K562 (cell line): ENCODE results near the gene SHROOM3. TPM values are rescaled to one million over a fixed set of nuclear protein-coding genes. Genes with fewer than 3 reads are reported as not detected.

ENCODE experiments used
- ATAC-seq: fragments of 200-7000 bp; cut with Tn5 transposase; 3 replicates; pipeline ENCODE4 v1.9.1; 2020; ENCODE audit warnings: moderate library complexity
- BruUV-seq: library from RNA; stranded (reverse); fragments of 400-500 nt; replicated peaks from 2 replicates; lab custom pipeline; 2021; lab: Mats Ljungman, UMichigan
- CTCF ChIA-PET: fragments of 300-600 bp; formaldehyde crosslinking; extraction: SDS; loops from one replicate; lab custom pipeline; 2021; ENCODE audit warnings: low intra/inter-chr PET ratio; lab: Yijun Ruan, JAX
- POLR2A ChIA-PET: fragments of 300-600, 350-650 bp; sonication (Branson Sonifier 250); formaldehyde crosslinking; extraction: SDS; loops from one replicate; lab custom pipeline; 2021; ENCODE audit warnings: antibody characterized with exemption, inconsistent platforms; lab: Yijun Ruan, JAX
- DNase-seq, 4 experiments: peaks; one replicate each; pipeline versions ENCODE4 v3.0.0 to v3.0.0-alpha.2; 2011 to 2018; ENCODE audit warnings: low spot score in 3 of 4, mixed read lengths in 3 of 4; ENCODE audit errors: extremely low read depth in 1 of 4
- FAIRE-seq: peaks from 2 replicates; lab custom pipeline; 2011; peaks lifted over from hg19 to GRCh38; lab: Jason Lieb, UNC
- H2AFZ ChIP-seq: 2 replicates; pipeline ENCODE4 v1.6.0; 2011; ENCODE audit warnings: low read depth, low read length, control low read depth, inconsistent platforms
- H3K27ac ChIP-seq: fragments of 200-600 bp; 3 replicates; pipeline ENCODE4 v1.8.0; 2011; ENCODE audit warnings: low read depth, mild to moderate bottlenecking, control low read depth, inconsistent platforms, low read length, moderate library complexity, mixed read lengths; ENCODE audit errors: extremely low read depth
- H3K27me3 ChIP-seq, 2 experiments: fragments of 300-600 bp in 1 of 2; 2 replicates in 1 of 2; 3 replicates in 1 of 2; pipeline versions ENCODE4 v1.6.0 to v1.8.0; 2011; ENCODE audit warnings: inconsistent platforms in 2 of 2, low read length in 2 of 2, mild to moderate bottlenecking in 1 of 2, mixed read lengths in 1 of 2, moderate library complexity in 1 of 2; ENCODE audit not compliant: control insufficient read depth in 2 of 2, insufficient read depth in 2 of 2
- H3K36me3 ChIP-seq: fragments of 300-600 bp; 3 replicates; pipeline ENCODE4 v1.8.0; 2011; ENCODE audit warnings: mild to moderate bottlenecking, low read length, inconsistent platforms; ENCODE audit not compliant: control insufficient read depth, insufficient read depth
- H3K4me1 ChIP-seq, 2 experiments: fragments of 200-600 bp in 1 of 2; replicated peaks in 1 of 2; 2 replicates in 1 of 2; 3 replicates in 1 of 2; pipeline versions ENCODE4 v1.5.1 to v1.8.0; 2011; ENCODE audit warnings: inconsistent platforms in 2 of 2, low read length in 2 of 2, mild to moderate bottlenecking in 1 of 2, mixed read lengths in 1 of 2, moderate library complexity in 1 of 2; ENCODE audit not compliant: control insufficient read depth in 2 of 2, insufficient read depth in 2 of 2
- H3K4me2 ChIP-seq: 2 replicates; pipeline ENCODE4 v1.6.1; 2011; ENCODE audit warnings: low read length, control low read depth, inconsistent platforms, mixed read lengths; ENCODE audit not compliant: insufficient read depth
- H3K4me3 ChIP-seq: fragments of 200-600 bp; sonication (generic), shearing (Covaris generic); 2 replicates; pipeline ENCODE4 v1.5.1; 2016; ENCODE audit warnings: control low read depth, inconsistent platforms
- H3K79me2 ChIP-seq: fragments of 200-600 bp; 3 replicates; pipeline ENCODE4 v1.8.0; 2011; ENCODE audit warnings: low read length, inconsistent platforms; ENCODE audit not compliant: control insufficient read depth, insufficient read depth
- H3K9ac ChIP-seq, 2 experiments: 2 replicates each; pipeline versions ENCODE4 v1.6.0 to v1.6.1; 2011; ENCODE audit warnings: low read depth in 2 of 2, low read length in 2 of 2, control low read depth in 1 of 2, inconsistent platforms in 1 of 2, mild to moderate bottlenecking in 1 of 2, mixed read lengths in 1 of 2; ENCODE audit not compliant: insufficient read depth in 1 of 2
- H3K9me1 ChIP-seq: one replicate; pipeline ENCODE4 v1.6.0; 2011; ENCODE audit warnings: inconsistent platforms, mild to moderate bottlenecking, low read length, moderate library complexity; ENCODE audit not compliant: control insufficient read depth, insufficient read depth
- H3K9me3 ChIP-seq: replicated peaks from 2 replicates; pipeline ENCODE4 v1.5.1; 2011; ENCODE audit warnings: low read depth, low read length, inconsistent platforms; ENCODE audit not compliant: control insufficient read depth, insufficient read depth
- H4K20me1 ChIP-seq: replicated peaks from 2 replicates; pipeline ENCODE4 v1.6.1; 2011; ENCODE audit warnings: low read length, inconsistent platforms, mixed read lengths; ENCODE audit not compliant: control insufficient read depth, insufficient read depth
- E2F3 ChIP-seq: fragments of 250-450 bp; sonication (Bioruptor Pico); IDR thresholded peaks from 2 replicates; pipeline ENCODE4 v1.4.0; 2020; ENCODE audit warnings: mild to moderate bottlenecking
- HSF4 ChIP-seq: fragments of 250-450 bp; sonication (Bioruptor Pico); IDR thresholded peaks from 2 replicates; pipeline ENCODE4 v2.1.2; 2022; ENCODE audit warnings: mild to moderate bottlenecking, moderate library complexity, borderline replicate concordance
- KLF1 ChIP-seq: fragments of 450-650 bp; IDR thresholded peaks from 2 replicates; pipeline ENCODE4 v1.6.1; 2016; ENCODE audit warnings: missing genetic modification characterization, missing compliant biosample characterization
- KLF6 ChIP-seq: fragments of 250-450 bp; sonication (Bioruptor Pico); IDR thresholded peaks from 2 replicates; pipeline ENCODE4 v1.4.0; 2020; ENCODE audit warnings: mild to moderate bottlenecking, moderate library complexity, borderline replicate concordance
- NONO ChIP-seq, 2 experiments: fragments of 200-400 bp in 1 of 2; fragments of 450-650 bp in 1 of 2; formaldehyde crosslinking in 1 of 2; IDR thresholded peaks; 2 replicates each; pipeline ENCODE4 v1.6.1; 2017; ENCODE audit warnings: low read depth in 2 of 2, mild to moderate bottlenecking in 2 of 2, moderate library complexity in 2 of 2, low read length in 1 of 2
- POLR2G ChIP-seq: fragments of 200-400 bp; formaldehyde crosslinking; IDR thresholded peaks from 2 replicates; pipeline ENCODE4 v1.6.1; 2017; ENCODE audit warnings: low read depth, mild to moderate bottlenecking, antibody characterized with exemption, low read length, moderate library complexity
- POLR3A ChIP-seq: IDR thresholded peaks from 2 replicates; pipeline ENCODE4 v1.6.1; 2011; ENCODE audit warnings: borderline replicate concordance, mild to moderate bottlenecking, moderate library complexity; ENCODE audit not compliant: insufficient read length, insufficient read depth; ENCODE audit errors: extremely low read depth
- PTRF ChIP-seq: fragments of 450-650 bp; IDR thresholded peaks from 2 replicates; pipeline ENCODE4 v1.6.1; 2016; ENCODE audit warnings: mild to moderate bottlenecking, missing genetic modification characterization, missing compliant biosample characterization
- YBX1 ChIP-seq: fragments of 450-650 bp; IDR thresholded peaks from 2 replicates; pipeline ENCODE4 v1.7.1; 2016; ENCODE audit warnings: mild to moderate bottlenecking
- ZFP30 ChIP-seq: fragments of 250-450 bp; sonication (Bioruptor Pico); IDR thresholded peaks from 2 replicates; pipeline ENCODE4 v1.8.0; 2022; ENCODE audit warnings: moderate library complexity, mild to moderate bottlenecking, inconsistent platforms, borderline replicate concordance
- ZNF507 ChIP-seq: conservative IDR thresholded peaks from 2 replicates; pipeline ENCODE4 v1.6.1; 2017; ENCODE audit warnings: missing genetic modification characterization, missing compliant biosample characterization
- ZNF764 ChIP-seq: fragments of 250-450 bp; sonication (Bioruptor Pico); IDR thresholded peaks from 2 replicates; pipeline ENCODE4 v1.4.0; 2020; ENCODE audit warnings: low read depth, mild to moderate bottlenecking, moderate library complexity
- ZNF79 ChIP-seq: fragments of 250-450 bp; sonication (Bioruptor Pico); IDR thresholded peaks from 2 replicates; pipeline ENCODE4 v1.4.0; 2020; ENCODE audit warnings: low read depth, mild to moderate bottlenecking, moderate library complexity
- ZSCAN32 ChIP-seq: fragments of 450-650 bp; formaldehyde crosslinking; IDR thresholded peaks from 2 replicates; pipeline ENCODE4 v1.4.0; 2020; ENCODE audit warnings: mild to moderate bottlenecking, moderate library complexity
- WGBS: fragments of 100-300 bp; shearing (Covaris generic); methylation state at CpG from one replicate; pipeline ENCODE4 v1.1.6; 2016; ENCODE audit warnings: low coverage, mixed read lengths; ENCODE audit not compliant: insufficient coverage; ENCODE audit errors: missing lambda C conversion rate; 5-methylcytosine and 5-hydroxymethylcytosine counted together
- in situ Hi-C: fragments of 300-500 bp; cut with MboI; formaldehyde crosslinking; loops from 4 replicates; pipeline ENCODE4 v1.15.0; 2018; ENCODE audit warnings: inconsistent platforms, mixed read lengths
- intact Hi-C: fragments of 100-400 bp; cut with micrococcal nuclease; formaldehyde crosslinking; loops from 2 replicates; pipeline ENCODE4 v1.14.2; 2022
- polyA plus RNA-seq, 8 experiments: library from polyadenylated mRNA; depleted of rRNA in 4 of 8; stranded (reverse) in 5 of 8; unstranded in 3 of 8; fragments of >200 nt; fragmentation: Nextera tagmentation in 2 of 8; fragmentation: Illumina TruSeq in 1 of 8; extraction: Ambion mirVana in 2 of 8; extraction: Trizol in 1 of 8; gene quantifications; 2 replicates each; pipeline versions ENCODE4 v1.2.1 to v1.2.3, GENCODE V29; 2011 to 2014; ENCODE audit warnings: inconsistent platforms in 1 of 8, missing spikeins in 1 of 8
- total RNA-seq, 7 experiments: library from RNA; depleted of rRNA in 6 of 7; stranded (reverse); fragments of >200 nt in 6 of 7; fragmentation: Illumina TruSeq in 2 of 7; extraction: Trizol in 2 of 7; gene quantifications; 2 replicates each; pipeline versions ENCODE4 v1.2.1 to v1.2.3, GENCODE V29; 2011 to 2021; ENCODE audit warnings: low replicate concordance in 1 of 7
- TF ChIP-seq, protein P1 (sequence below), 2 experiments: fragments of 250-450 bp in 1 of 2; fragments of 450-650 bp in 1 of 2; sonication (Bioruptor Pico) in 1 of 2; IDR thresholded peaks; 2 replicates each; pipeline versions ENCODE4 v1.6.1 to v1.8.0; 2016 to 2021; ENCODE audit warnings: mild to moderate bottlenecking in 2 of 2, moderate library complexity in 2 of 2, missing compliant biosample characterization in 1 of 2, missing genetic modification characterization in 1 of 2

Gene SHROOM3
- total and polyA plus RNA-seq, 9 of the 15 experiments (the other 6 are each of a cell fraction or from before 2014, with no cell fraction given): 0.01 to 0.07 TPM; not detected in 7

DNA sequence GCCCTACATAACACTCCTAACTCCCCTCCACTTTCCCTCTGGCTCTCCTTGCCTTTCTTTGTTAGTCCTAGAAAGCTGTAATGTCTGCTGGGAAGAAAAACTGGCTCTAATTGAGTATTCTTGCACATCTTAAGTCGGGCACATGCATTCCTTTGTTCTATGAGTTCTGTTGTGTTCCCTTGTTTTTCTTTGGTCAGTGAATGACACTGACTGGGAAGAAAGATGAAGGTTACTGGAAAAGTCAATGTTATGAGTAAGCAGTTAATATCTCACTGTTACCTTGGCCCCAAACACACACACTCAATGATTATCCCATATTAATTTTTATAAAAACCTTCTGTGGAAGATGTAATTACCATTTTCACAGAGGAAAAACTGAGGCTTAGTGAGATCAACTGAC, 247.0 kb downstream of the SHROOM3 start:
- DNase-seq (no peak), FAIRE-seq (no peak)
- Histone ChIP-seq H3K9ac (no peak overlapping the region), H3K4me2 (no peak overlapping the region), H2AFZ (no peak overlapping the region), H4K20me1 (no peaks in the 10 kb centered on the region)
- ChIA-PET POLR2A (no interaction called here), CTCF (no interaction called here)
- TF ChIP-seq ZNF507 (tag): no peak
- no peak for TF ChIP-seq NONO (IDR thresholded peaks at IDR 0.05; ENCODE audit: low read depth in 2 of 2, low read length in 1 of 2)
- TF ChIP-seq KLF1: no peak
- TF ChIP-seq PTRF (tag): no peak
- TF ChIP-seq ZFP30 (CRISPR knock-in tag): no peak
- TF ChIP-seq KLF6: no peak
- no peak for TF ChIP-seq ZSCAN32 (CRISPR knock-in tag)
- no peak for TF ChIP-seq ZNF79 (CRISPR knock-in tag)
- no peak for TF ChIP-seq YBX1
- TF ChIP-seq, protein P1, sequence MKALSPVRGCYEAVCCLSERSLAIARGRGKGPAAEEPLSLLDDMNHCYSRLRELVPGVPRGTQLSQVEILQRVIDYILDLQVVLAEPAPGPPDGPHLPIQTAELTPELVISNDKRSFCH (CRISPR knock-in tag; IDR thresholded peaks at IDR 0.05): no peak
- TF ChIP-seq, protein P1 (tag; IDR thresholded peaks at IDR 0.05): no peak
- TF ChIP-seq POLR2G: no peak
- no peak for TF ChIP-seq E2F3 (CRISPR knock-in tag)
- no peak for TF ChIP-seq HSF4 (CRISPR knock-in tag)
- no peak for TF ChIP-seq ZNF764 (CRISPR knock-in tag)
- no peak for TF ChIP-seq POLR3A
- TF ChIP-seq, all 486 proteins: peak for 0
- ATAC-seq: no peak
- no peaks in the 10 kb centered on the region for H3K36me3 ChIP-seq
- H3K27me3 ChIP-seq: peaks cover 7 to 8% of the 10 kb centered on the region in 2 experiments; a peak in 2 of 5 replicates
- no peak overlapping the region for H3K4me3 ChIP-seq
- no peak overlapping the region for H3K27ac ChIP-seq
- no peaks in the 10 kb centered on the region for H3K79me2 ChIP-seq
- H3K9me3 ChIP-seq: no peaks in the 10 kb centered on the region
- no TSS peak for BruUV-seq
- no peaks in the 10 kb centered on the region for H3K9me1 ChIP-seq
- intact Hi-C loops: no loop called here
- WGBS: 0% methylated on average over 1 of the region's 1 CpG
- H3K4me1 ChIP-seq: no peaks in the 10 kb centered on the region
- in situ Hi-C loops: no loop called here
